ENCODE results near the gene PPP1R1A.

- TF ChIP-seq POLR2A (IDR thresholded peaks at IDR 0.05; ENCODE audit: low read depth, low read length) (no peak), TAF1 (IDR thresholded peaks at IDR 0.05; ENCODE audit: low read depth, low read length) (no peak)
These were observed 25.6 kb downstream of the PPP1R1A start for GRCh38 chr12:54562750-54563356.
